ENCODE measurements around the gene PRICKLE1.

DNA sequence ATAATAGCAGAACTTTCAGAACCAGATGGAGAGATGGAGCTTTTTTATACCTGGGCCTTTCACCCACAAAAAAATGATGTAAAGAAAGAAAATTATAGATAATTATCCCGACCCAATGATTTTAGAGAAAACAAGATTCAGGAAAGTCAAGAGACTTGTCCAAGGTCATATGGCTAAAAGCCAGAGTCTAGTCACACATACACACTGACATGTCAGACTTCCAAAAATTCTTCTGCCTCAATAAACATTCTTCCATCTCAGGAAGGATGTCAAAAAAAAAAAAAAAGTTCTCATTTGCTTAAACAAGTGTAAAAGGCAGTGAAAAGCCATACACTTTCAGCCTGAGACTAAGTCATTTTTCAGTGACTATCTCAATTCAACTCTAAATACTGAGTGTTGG lies 116.0 kb downstream of the PRICKLE1 start:
- TF ChIP-seq EZH2 (IDR thresholded peaks at IDR 0.05; ENCODE audit: borderline replicate concordance, insufficient read depth, low read length, poor library complexity, severe bottlenecking) (no peak), RAD21 (conservative IDR thresholded peaks at IDR 0.05) (no peak), MXI1 (conservative IDR thresholded peaks at IDR 0.05; ENCODE audit: poor library complexity, severe bottlenecking) (no peak), POLR2AphosphoS5 (IDR thresholded peaks at IDR 0.05) (no peak), TAF1 (IDR thresholded peaks at IDR 0.05; ENCODE audit: low read depth) (no peak)
- TF ChIP-seq, protein P1, sequence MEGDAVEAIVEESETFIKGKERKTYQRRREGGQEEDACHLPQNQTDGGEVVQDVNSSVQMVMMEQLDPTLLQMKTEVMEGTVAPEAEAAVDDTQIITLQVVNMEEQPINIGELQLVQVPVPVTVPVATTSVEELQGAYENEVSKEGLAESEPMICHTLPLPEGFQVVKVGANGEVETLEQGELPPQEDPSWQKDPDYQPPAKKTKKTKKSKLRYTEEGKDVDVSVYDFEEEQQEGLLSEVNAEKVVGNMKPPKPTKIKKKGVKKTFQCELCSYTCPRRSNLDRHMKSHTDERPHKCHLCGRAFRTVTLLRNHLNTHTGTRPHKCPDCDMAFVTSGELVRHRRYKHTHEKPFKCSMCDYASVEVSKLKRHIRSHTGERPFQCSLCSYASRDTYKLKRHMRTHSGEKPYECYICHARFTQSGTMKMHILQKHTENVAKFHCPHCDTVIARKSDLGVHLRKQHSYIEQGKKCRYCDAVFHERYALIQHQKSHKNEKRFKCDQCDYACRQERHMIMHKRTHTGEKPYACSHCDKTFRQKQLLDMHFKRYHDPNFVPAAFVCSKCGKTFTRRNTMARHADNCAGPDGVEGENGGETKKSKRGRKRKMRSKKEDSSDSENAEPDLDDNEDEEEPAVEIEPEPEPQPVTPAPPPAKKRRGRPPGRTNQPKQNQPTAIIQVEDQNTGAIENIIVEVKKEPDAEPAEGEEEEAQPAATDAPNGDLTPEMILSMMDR (IDR thresholded peaks at IDR 0.05; ENCODE audit: poor library complexity, severe bottlenecking) = no peak
